NCI-H2081 treated with DMSO at 0.1 percent for 48 hours (cell line): ENCODE data around the gene MADD.
"Not testable (repeated sequence)": the region's sequence is repeated elsewhere in the genome, so short reads cannot be mapped to it uniquely, and the experiment has no call there.

Source experiments
- DNase-seq: peaks from one replicate; lab custom pipeline; 2025; lab: John Stamatoyannopoulos, UW

The MADD gene

DNA sequence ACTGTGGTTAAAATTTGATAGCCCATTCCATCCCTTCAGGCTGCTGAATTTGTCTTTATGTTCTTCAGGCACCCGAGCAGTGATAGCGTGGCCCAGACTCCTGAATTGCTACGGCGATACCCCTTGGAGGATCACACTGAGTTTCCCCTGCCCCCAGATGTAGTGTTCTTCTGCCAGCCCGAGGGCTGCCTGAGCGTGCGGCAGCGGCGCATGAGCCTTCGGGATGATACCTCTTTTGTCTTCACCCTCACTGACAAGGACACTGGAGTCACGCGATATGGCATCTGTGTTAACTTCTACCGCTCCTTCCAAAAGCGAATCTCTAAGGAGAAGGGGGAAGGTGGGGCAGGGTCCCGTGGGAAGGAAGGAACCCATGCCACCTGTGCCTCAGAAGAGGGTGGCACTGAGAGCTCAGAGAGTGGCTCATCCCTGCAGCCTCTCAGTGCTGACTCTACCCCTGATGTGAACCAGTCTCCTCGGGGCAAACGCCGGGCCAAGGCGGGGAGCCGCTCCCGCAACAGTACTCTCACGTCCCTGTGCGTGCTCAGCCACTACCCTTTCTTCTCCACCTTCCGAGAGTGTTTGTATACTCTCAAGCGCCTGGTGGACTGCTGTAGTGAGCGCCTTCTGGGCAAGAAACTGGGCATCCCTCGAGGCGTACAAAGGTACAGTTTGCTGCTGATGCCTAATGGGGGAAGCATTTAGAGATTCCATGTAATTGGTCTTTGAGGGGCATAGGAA lies 4.7 kb downstream of the MADD start:
- DNase-seq: no peak

DNA sequence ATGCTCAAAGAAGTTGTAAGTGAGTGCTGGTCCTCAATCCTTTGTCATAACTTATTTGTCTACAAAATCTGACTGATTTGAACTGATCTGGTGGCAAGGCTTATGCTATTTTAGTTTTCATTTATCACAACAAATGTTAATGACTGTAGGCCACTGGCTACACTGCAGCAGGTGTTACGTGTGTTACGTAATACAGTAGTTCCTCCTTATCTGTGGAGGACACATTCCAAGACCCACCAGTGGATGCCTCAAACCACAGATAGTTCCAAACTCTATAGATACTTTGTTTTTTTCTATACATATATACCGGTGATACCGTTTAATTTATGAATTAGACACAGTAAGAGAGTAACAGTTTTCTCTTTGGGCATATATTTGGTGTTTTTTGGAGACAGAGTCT lies 7.0 kb downstream of the MADD start:
- DNase-seq: no peak

DNA sequence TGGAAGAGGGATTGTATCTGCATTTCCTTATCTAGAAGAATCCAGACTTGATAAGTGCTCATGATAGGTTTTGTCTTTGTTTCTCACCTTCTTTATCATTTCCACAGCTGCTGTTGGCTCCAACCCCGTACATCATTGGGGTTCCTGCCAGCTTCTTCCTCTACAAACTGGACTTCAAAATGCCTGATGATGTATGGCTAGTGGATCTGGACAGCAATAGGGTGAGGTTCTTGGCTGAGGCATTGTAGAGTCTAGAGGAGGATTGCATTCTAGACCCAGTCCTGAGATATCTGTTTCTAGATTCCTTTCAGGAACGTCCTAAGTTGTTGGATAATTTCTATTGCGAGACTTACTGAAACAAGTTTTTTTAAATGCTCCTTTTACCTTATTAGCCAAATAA lies 8.1 kb downstream of the MADD start:
- DNase-seq: no peak

- no peak for DNase-seq
Observed at GRCh38 chr11:47278769-47279168, 8.8 kb downstream of the MADD start.

DNA sequence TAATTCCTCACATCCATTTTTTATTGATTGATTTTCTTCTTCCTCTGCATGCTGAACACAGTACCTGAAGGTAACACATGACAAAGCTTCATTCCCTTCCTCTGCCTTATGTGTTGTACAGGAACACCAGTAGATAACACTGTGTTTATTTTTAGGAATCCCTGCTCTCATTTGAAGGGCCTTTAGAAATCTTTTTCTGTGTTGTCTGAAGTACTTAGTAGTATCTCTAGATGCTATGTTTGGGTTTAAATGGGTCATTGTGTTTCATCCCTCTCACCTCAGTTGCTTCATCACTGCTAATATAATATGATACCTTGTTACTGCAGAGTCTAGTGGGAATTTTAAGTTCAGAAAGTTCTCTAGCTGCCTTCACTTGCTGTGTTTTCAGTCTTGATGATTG lies 10.2 kb downstream of the MADD start:
- DNase-seq: no peak

DNA sequence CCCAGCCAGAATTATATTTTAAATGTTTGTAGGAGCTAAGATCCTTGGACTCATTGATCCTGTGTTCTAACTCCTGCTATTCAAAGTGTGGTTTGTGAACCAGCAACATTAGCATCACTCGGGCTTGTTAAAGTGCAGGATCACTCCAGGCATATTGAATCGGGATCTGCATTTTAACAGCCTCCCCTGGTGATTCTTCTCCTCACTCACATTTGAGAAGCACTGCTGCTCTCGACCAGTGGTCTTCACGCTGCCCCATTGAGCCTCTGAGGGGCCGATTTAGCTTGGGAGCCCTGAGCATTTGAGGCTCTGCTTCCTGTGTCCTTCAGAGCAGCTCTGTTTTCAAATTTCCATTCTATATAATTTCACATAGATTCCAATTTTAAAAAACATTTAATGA lies 10.9 kb downstream of the MADD start:
- DNase-seq: no peak

- no peak for DNase-seq
Observed at GRCh38 chr11:47282462-47282861, 12.5 kb downstream of the MADD start.

DNA sequence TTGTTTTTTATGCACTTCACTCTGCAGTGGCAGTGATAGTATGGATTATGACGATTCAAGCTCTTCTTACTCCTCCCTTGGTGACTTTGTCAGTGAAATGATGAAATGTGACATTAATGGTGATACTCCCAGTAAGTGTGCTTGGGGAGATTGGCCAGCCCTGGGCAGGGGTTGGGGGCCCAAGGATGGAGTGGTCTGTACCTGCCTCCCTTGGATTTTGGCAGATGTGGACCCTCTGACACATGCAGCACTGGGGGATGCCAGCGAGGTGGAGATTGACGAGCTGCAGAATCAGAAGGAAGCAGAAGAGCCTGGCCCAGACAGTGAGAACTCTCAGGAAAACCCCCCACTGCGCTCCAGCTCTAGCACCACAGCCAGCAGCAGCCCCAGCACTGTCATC lies 14.2 kb downstream of the MADD start:
- no peak for DNase-seq

- no peak for DNase-seq
Observed at GRCh38 chr11:47285969-47286770, 16.2 kb downstream of the MADD start.

DNA sequence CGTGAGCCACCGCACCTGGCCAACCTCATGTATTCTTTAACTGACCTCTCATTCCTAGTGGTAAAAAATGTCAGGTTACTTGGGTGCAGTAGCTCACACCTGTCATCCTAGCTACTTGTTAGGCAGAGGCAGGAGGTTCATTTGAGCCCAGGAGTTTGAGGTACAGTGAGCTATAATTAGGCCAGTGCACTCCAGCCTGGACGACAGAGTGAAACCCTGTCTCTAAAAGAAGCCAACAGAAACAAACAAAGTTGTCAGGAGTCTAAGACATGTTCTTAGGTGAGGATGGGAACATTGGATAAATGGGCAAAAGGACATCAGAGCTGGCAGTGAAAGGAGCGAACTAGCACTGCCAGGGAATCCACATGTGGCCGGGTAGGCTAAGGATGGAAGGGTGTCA lies 18.1 kb downstream of the MADD start:
- DNase-seq: no peak

DNA sequence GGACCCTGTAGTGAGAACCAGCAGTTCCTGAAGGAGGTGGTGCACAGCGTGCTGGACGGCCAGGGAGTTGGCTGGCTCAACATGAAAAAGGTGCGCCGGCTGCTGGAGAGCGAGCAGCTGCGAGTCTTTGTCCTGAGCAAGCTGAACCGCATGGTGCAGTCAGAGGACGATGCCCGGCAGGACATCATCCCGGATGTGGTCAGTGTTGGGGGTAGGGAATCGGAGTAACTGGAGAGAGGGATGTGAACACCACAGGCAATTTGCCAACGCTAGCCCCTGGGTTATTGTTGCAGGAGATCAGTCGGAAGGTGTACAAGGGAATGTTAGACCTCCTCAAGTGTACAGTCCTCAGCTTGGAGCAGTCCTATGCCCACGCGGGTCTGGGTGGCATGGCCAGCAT lies 19.9 kb downstream of the MADD start:
- no peak for DNase-seq

DNA sequence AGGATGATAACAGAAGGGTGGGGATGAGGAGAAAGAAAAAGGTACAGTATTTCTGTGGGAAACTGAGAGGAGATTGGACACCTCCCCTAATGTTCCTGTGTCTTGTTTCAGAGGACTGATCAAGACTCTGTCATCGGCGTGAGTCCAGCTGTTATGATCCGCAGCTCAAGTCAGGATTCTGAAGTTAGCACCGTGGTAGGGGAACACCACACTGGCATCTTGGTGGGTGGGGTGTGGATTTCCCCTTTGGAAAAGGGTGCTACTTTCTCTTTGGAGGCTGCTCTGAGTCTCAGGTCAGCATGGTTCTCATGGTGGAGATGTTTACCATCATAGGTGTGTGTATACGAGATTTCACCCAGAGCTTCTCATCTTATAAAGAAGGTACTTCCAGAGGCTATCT lies 25.5 kb downstream of the MADD start:
- DNase-seq: no peak

- no peak for DNase-seq
Observed at GRCh38 chr11:47296045-47296444, 26.1 kb downstream of the MADD start.

- no peak for DNase-seq
Observed at GRCh38 chr11:47299078-47299477, 29.1 kb downstream of the MADD start.

DNA sequence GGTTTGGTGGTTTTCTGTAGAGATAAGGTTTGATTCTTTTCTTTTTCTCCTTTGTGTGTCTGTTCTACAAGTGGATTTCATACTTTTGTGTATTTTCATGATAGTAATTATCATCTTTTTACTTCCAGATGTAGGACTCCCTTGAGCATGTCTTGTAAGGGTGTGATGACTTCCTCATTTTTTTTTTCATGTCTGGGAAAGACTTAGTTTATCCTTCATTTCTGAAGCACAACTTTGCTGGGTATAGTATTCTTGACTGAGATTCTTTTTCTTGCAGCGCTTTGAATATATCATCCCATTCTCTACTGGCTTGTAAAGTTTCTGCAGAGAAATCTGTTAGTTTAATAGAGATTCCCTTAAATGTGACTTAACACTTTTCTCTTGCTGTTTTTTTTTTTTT lies 32.9 kb downstream of the MADD start:
- no peak for DNase-seq

- no peak for DNase-seq
Observed at GRCh38 chr11:47305734-47306483, 36.0 kb downstream of the MADD start.

DNA sequence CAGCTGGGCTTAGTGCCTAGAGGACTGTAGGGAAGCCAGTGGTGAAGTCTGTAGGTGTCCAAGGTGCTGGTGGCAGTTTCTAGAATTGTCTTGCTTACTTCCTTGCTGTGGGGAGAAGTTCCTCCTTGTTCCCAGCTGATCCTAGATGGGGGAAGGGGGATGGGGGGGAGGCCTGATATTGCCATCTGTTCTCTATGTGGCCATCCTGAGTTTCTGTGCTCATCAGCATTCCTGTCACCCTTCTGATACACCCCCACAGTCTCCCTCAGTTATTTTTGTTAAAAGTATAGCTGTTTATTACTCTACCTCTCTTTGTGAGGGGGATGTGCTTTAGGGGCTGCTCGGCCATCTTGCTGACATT lies 36.5 kb downstream of the MADD start:
- no peak for DNase-seq

DNA sequence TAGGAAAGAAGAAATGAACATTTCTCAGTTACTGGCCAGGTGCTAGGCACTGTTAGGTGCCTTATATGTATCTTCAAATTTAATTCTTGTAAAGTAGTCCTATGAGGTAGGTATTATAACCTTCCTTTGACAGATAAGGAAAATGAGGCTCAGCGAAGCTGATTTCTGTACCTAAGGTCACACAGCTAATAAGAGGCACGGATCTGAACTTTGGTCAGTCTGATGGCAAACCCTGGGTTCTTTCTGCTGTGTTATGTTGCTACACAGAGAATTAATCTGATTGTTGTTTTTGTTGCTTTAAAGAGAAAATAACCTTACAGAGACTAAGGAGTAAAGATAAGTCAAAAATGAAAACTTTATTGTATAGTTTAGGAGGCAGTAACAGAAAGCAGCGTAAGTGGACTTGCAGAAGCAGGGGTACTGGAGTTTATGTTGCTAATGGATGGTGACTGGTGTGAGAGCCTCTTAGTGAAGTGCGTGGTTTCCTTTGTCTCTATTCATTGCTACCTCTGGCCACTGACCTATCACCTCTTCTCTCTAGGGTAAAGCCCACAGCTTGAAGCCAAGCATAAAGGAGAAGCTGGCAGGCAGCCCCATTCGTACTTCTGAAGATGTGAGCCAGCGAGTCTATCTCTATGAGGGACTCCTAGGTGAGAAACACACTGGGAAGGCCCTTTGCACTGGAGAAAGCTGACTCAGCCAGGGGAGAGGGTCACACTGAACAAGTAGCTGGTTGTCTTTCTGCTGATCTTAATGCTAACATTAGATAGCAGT lies 38.3 kb downstream of the MADD start:
- no peak for DNase-seq

- DNase-seq: no peak
Observed at GRCh38 chr11:47314992-47315391, 45.1 kb downstream of the MADD start.

DNA sequence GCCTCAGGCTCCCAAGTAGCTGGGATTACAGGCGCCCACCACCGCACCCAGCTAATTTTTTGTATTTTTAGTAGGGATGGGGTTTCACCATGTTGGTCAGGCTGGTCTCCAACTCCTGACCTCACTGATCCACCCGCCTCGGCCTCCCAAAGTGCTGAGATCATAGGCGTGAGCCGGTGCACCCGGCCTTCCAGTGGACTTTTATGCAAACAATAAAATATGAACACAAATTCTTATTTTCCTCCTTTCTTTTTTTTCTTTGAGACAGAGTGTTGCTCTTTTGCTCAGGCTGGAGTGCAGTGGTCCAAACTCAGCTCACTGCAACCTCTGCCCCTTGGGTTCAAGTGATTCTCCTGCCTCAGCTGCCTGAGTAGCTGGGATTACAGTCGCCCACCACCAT lies 46.6 kb downstream of the MADD start:
- not testable (repeated sequence) for DNase-seq

- no peak for DNase-seq
Observed at GRCh38 chr11:47317064-47317828, 47.3 kb downstream of the MADD start.
